NCI-H1436 (cell line): ENCODE data around the gene ZBTB7C.
"Not testable (repeated sequence)": the region's sequence is repeated elsewhere in the genome, so short reads cannot be mapped to it uniquely, and the experiment has no call there.

ENCODE experiments used
- DNase-seq: peaks from one replicate; lab custom pipeline; 2025; lab: John Stamatoyannopoulos, UW

The ZBTB7C gene

DNA sequence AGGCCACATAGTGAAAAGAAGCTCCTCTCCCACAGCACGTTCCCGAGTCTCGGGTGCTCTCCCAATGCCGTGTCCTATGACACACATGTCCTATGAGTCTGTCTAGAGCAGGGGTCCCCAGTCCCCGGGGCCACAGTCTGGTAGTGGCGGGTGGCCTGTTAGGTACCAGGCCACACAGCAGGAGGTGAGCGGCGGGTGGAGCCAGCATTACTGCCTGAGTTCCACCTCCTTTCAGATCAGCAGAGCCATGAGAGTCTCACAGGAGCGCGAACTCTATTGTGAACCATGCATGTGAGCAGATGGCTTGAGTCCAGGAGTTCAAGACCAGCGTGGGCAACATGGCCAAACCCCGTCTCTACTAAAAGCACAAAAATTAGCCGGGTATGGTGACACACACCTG, 112.6 kb downstream of the ZBTB7C start:
- DNase-seq = no peak

DNA sequence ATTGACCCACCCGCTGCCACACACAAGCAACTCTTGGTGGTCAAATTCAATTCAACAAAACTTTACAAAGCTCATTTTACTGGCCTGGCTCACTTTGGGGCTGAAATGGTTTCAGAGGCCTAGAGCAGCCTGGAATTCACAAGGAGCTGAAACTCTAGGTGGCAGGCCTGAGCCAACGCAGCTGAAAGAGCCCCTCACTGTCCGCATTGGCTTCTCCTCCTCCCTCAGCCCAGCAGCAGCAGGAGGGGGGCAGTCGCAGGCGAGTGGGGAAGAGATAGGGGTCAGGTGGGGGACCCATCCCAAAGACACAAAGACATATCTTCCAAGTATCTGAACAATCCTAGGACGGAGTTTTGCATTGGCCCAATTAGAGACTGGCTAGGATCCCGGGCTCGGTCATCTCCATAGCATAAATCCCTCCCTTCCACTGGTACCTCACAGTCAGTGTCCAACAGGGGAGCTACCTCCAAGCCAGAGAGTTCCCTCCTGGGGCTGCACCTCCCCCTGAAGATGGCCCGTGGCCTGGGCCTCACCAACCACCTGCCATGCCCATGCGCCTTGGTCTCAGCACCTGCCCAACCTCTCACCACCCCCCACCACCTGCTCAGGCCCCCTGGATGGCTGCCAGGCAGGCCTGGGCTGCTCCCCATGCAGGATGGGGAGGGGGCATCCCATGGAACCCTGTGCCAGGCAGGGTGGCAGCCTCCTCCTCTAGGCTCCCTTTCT, 113.4 kb downstream of the ZBTB7C start:
- DNase-seq = no peak

- DNase-seq = no peak
Observed at GRCh38 chr18:48294899-48295585, 114.1 kb downstream of the ZBTB7C start.

DNA sequence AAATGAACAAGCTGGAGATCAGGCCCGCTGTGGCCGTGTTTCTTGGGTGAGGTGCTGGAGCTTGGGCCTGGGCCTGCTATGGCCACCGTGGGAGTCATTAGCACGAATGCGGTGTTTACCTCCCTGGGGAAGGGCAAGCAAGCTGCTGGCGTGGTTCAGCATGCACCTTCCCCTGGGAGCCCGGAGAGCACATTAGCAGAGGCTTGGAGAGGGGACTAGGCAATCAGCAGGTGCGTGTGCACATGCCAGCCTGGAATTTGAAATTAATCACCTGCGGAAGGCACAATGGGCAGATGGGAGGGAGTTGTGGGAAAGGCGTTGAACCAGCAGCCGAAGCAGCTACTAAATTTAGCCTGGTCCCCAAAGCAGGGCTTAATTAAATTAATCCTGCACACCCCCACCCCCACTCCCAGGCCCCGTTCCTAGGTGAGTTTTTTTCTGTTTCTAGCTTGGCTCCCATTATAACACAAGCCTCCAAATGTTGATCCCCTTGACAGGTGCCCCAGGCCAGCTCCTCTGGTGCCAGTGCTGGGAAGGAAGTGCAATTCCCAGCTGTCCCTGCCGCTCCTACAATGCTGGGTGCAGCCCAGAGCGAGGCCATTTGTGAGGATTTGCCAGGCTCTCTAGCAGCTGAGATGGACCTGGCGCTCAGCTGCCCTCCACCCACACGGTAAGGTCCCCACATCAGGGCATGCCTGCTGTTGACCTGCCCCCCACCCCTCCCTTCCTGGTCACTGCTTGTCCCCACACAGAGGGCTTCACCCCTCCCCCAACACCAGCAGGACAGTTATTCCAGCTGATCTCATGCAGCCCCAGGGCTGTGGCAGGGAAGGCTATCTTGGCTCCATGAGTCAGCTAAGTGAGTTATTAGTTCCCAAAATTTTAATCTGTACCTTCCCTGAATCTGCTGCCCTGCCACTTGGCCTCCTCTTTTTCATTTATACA, 115.0 kb downstream of the ZBTB7C start:
- DNase-seq = peak; percentile 97

GRCh38 chr18:48292782-48293424, 116.3 kb downstream of the ZBTB7C start:
- DNase-seq = no peak

DNA sequence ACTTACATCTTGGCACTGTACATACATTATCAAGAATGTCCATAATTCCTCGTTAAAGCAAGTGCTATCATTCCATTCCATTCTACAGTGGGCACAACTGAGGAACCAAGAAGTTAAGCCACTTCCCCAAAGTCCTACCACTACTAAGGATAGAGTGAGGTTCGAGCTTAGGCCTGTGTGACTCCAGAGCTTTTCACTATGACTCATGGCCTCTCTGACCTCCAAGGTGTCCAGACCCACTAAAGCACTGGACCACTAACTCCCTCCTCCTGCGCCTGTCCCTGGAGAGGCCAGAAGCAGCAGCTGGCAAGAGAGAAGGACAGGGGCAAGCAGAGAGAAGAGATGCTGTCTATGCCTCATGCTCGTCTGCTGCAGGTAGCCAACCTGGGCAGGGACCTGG, 117.0 kb downstream of the ZBTB7C start:
- DNase-seq = no peak

- DNase-seq = peak; percentile 78
Observed at GRCh38 chr18:48290162-48290926, 118.8 kb downstream of the ZBTB7C start.

DNA sequence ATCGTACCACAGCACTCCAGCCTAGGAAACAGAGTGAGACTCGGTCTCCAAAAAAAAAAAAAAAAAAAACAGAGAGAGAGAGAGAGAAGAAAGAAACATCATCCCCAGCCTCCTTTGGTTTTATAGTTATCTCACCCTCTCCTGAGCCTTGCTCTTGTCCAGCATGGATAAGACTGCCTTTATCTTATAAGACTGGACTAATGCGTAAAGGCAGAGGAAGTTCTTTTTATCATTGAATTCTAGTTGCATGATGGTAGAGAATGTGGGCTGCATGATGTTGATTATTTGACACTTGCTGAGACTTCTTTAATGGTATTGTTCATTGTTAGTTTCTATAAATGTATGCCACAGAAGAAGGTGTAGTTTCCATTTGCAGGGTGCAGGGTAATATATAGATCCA, 124.4 kb downstream of the ZBTB7C start:
- DNase-seq = no peak

DNA sequence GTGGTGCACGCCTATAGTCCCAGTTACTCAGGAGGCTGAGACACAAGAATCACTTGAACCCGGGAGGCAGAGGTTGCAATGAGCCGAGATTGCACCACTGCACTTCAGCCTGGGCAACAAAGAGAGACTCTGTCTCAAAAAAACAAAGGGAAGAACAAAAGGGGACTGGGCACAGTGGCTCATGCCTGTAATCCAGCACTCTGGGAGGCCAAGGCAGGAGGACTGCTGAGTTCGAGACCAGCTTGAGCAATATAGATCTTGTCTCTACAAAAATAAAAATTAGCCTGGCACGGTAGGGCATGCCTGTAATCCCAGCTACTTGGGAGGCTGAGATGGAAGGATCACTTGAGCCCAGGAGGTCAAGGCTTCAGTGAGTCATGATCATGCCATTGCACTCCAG, 125.2 kb downstream of the ZBTB7C start:
- DNase-seq = not testable (repeated sequence)

DNA sequence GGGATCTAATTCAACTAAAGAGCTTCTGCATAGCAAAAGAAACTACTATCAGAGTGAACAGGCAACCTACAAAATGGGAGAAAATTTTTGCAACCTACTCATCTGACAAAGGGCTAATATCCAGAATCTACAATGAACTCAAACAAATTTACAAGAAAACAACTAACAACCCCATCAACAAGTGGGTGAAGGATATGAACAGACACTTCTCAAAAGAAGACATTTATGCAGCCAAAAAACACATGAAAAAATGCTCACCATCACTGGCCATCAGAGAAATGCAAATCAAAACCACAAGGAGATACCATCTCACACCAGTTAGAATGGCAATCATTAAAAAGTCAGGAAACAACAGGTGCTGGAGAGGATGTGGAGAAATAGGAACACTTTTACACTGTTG, 127.7 kb downstream of the ZBTB7C start:
- DNase-seq = not testable (repeated sequence)

GRCh38 chr18:48279312-48279711, 129.9 kb downstream of the ZBTB7C start:
- no peak for DNase-seq

DNA sequence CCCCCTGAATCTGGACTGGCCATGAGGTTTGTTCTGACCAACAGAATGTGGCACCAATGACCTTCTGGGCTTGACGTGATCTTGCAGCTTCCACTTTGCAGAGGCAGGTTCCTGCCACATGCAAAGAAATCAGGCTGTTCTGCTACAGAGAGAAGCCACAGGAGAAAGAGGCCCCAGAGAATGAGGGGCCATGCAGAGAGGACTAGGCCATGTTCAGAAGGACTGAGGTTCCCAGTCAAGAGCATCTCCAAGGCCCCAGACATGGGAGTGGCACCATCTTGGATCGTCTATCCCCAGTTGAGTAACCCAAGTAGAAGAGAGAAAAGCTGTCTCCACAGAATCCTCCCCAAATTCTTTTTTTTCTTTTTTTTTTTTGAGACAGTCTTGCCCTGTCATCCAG, 131.1 kb downstream of the ZBTB7C start:
- DNase-seq = no peak

DNA sequence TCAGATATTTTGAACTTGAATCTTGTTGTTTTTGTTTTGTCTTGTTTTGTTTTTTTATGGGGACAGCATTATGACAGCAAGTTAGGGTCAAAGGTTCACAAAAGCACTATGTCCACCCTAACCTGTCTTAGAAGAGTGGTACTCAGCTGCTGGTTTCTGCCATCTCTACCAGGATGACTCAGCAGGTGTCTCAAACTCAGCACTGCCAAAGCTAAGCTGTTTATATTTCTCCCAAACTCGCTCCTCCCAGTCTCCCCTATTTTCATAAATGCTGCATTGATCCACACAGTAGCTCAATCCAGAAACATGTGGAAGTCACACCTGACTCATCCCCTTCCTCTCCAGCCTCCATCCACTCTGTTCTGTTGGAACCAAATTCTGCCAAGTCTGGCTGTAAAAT, 134.9 kb downstream of the ZBTB7C start:
- DNase-seq = no peak

DNA sequence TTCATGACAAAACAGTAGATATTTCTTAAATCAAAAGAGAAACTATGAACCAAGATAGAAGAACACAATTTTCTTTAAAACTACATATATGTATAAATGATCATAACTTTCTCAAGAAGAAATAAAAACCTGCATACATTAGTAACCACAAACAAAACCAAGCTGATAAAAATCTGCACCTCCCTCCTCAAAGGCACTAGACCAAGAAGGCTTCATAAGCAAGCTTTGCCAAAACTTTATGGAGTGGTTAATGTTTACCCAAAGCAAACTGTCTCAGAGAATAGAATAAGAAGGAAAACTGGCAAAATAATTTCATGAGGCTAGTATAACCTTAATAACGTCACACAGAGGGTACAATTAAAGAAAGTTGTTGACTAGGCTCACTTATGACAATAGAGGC, 138.3 kb downstream of the ZBTB7C start:
- DNase-seq = no peak

GRCh38 chr18:48265328-48265727, 143.9 kb downstream of the ZBTB7C start:
- DNase-seq = no peak

GRCh38 chr18:48263914-48264902, 145.0 kb downstream of the ZBTB7C start:
- no peak for DNase-seq

DNA sequence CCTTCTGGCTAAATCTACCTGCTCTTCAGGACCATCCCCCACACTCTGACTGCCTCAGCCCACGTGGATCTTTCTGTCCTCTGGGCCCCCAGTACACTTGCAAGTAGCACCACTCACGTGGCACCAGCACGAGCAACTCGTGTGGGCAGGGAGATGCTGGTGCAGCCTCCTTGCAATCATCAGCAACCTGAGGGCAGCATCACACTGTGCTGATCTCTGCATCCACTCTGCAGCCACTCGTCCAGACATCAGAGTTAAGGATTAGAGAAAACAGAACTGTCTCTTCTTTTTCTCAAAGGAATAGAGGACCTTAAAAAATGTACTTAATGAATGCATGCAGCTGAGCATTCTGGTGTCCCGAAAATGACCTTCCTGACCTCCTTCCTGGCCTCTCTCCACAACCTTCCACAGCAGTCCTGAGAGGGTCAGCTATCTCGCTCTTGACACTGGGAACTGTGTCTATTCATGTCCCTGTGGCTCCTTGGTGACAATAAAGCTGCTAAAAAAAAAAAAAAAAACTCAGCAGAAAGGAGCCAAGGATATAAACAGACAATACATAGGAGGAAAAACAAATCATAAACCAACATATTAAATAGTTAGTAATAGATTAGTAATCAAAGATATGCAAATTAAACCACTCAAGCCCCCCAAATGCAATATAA, 145.9 kb downstream of the ZBTB7C start:
- no peak for DNase-seq

GRCh38 chr18:48260237-48260636, 148.9 kb downstream of the ZBTB7C start:
- no peak for DNase-seq

DNA sequence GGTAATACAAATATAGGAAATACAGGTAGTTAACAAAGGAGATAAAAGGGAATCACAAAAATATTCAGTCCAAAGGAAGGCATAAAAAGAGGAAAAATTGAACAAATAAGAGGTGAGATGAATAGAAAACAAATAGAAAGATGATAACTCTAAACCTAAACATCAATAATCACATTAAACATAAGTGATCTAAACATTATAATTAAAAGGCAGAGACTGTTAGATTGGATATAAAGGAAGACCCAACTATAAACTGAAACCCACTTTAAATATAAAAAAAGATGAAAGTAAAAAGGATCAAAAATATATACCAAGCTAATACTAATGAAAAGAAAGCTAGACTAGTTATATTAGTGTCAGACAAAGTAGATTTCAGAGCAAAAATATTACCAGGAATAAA, 152.3 kb downstream of the ZBTB7C start:
- DNase-seq = no peak
